K562 treated with DMSO at 1 percent for 24 hours (cell line): ENCODE measurements around the gene GRM7. TPM values are rescaled to one million over a fixed set of nuclear protein-coding genes. Genes with fewer than 3 reads are reported as not detected.

Experiments
- total RNA-seq: library from RNA; unstranded; fragments of 300-600 nt; gene quantifications from 2 replicates; pipeline ENCODE4 v1.2.3, GENCODE V29; 2022; ENCODE audit warnings: low read depth; ENCODE audit not compliant: insufficient read depth

Gene GRM7
- not detected in 2 replicates for total RNA-seq

DNA sequence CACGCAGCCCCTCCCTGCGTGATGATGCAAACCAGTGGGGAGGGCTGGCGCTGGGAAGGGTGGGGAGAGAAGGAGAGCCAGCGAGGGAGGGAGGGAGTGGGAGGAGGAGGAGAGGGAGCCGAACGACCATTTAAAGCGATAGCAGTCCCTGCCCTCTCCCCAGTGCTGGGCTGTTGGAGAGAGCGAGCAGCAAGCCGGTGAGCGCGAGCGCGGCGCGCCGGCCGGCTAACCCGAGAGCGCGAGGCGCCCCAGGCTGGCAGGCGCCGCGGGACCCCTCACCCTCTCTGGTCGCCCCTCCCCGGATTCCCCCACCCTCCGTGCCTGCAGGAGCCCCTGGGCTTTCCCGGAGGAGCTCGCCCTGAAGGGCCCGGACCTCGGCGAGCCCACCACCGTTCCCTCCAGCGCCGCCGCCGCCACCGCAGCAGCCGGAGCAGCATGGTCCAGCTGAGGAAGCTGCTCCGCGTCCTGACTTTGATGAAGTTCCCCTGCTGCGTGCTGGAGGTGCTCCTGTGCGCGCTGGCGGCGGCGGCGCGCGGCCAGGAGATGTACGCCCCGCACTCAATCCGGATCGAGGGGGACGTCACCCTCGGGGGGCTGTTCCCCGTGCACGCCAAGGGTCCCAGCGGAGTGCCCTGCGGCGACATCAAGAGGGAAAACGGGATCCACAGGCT is at the start of gene GRM7:
Gene GRM7, plus strand, starts transcription at position 162 of the 671 bp plus-strand sequence.

